Osteoblast (primary cell): ENCODE data around the gene KLHL8. TPM values are rescaled to one million over a fixed set of nuclear protein-coding genes. Genes with fewer than 3 reads are reported as not detected.

Experiments
- DNase-seq: peaks from one replicate; pipeline ENCODE4 v3.0.0; 2011; ENCODE audit warnings: low spot score, mixed read lengths; ENCODE audit not compliant: insufficient read length; ENCODE audit errors: missing footprints
- H2AFZ ChIP-seq: 2 replicates; pipeline ENCODE4 v1.6.0; 2011; ENCODE audit warnings: mild to moderate bottlenecking, low read length
- H3K27ac ChIP-seq: 2 replicates; pipeline ENCODE4 v1.5.1; 2011; ENCODE audit warnings: mild to moderate bottlenecking, low read depth, low read length, moderate library complexity
- H3K27me3 ChIP-seq: 2 replicates; pipeline ENCODE4 v1.6.0; 2012; ENCODE audit warnings: mild to moderate bottlenecking, control low read depth, inconsistent platforms, low read length, moderate library complexity; ENCODE audit not compliant: insufficient read depth
- H3K36me3 ChIP-seq: 2 replicates; pipeline ENCODE4 v1.5.1; 2011; ENCODE audit warnings: mild to moderate bottlenecking, low read length, control low read depth, moderate library complexity; ENCODE audit not compliant: insufficient read depth
- H3K4me1 ChIP-seq: 2 replicates; pipeline ENCODE4 v1.5.1; 2011; ENCODE audit warnings: mild to moderate bottlenecking, low read length, control low read depth, moderate library complexity; ENCODE audit not compliant: insufficient read depth
- H3K4me2 ChIP-seq: 2 replicates; pipeline ENCODE4 v1.6.0; 2011; ENCODE audit warnings: mild to moderate bottlenecking, low read length; ENCODE audit not compliant: insufficient read depth
- H3K4me3 ChIP-seq: fragments of 200-600 bp; sonication (generic); 3 replicates; pipeline ENCODE4 v1.5.1; 2012; ENCODE audit warnings: mild to moderate bottlenecking, low read length, inconsistent platforms; ENCODE audit not compliant: insufficient read depth
- H3K79me2 ChIP-seq: 2 replicates; pipeline ENCODE4 v1.6.0; 2012; ENCODE audit warnings: mild to moderate bottlenecking, low read length, control low read depth, inconsistent platforms; ENCODE audit not compliant: insufficient read depth
- H3K9me3 ChIP-seq: 2 replicates; pipeline ENCODE4 v1.5.1; 2011; ENCODE audit warnings: low read depth, low read length, control low read depth
- H4K20me1 ChIP-seq: 2 replicates; pipeline ENCODE4 v1.6.0; 2012; ENCODE audit warnings: mild to moderate bottlenecking, low read length, control low read depth; ENCODE audit not compliant: insufficient read depth
- total RNA-seq: library from RNA; depleted of rRNA; stranded (reverse); fragments of >200 nt; gene quantifications from 2 replicates; pipeline ENCODE4 v1.2.3, GENCODE V29; 2012
- TF ChIP-seq, protein P1 (sequence below): IDR thresholded peaks from 2 replicates; pipeline ENCODE4 v1.5.1; 2011; ENCODE audit warnings: mild to moderate bottlenecking, low read depth, low read length, moderate library complexity; ENCODE audit errors: extremely low read depth

The KLHL8 gene
- total RNA-seq, 1 donor, result 12.7 TPM

DNA sequence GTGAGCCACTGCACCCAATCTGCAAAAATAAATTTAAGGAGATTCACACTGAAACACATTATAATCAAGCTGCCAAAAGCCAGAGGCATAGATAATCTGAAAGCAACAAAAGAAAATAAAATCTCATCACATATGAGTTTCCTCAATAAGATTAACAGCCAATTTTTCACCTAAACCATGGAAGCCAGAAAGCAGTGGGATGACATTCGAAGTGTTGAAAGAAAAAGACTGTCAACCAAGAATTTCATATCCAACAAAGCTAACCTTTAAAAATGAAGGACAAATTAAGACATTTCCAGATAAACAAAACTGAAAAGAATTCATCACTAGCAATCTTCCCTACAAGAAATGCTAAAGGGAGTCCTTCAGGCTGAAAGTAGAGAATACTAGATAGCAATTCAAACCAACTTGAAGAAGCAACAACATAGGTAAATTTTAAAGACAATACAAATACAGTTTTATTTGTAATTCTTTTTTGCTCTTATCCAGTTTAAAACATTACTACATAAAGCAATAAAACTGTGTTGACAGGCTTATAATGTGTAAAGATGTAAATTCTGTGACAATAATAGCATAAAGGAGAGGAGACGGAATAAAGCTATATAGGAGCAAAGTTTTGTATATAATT, 23.1 kb upstream of the KLHL8 start:
- Histone ChIP-seq H3K4me1 (peaks cover 14% of the 10 kb centered on the region), H3K79me2 (no peaks in the 10 kb centered on the region), H4K20me1 (no peaks in the 10 kb centered on the region), H3K9me3 (peaks cover 3% of the 10 kb centered on the region), H3K4me2 (no peak overlapping the region), H3K4me3 (no peak overlapping the region), H2AFZ (no peak overlapping the region), H3K27me3 (no peaks in the 10 kb centered on the region), H3K36me3 (no peaks in the 10 kb centered on the region), H3K27ac (no peak overlapping the region)
- TF ChIP-seq, protein P1, sequence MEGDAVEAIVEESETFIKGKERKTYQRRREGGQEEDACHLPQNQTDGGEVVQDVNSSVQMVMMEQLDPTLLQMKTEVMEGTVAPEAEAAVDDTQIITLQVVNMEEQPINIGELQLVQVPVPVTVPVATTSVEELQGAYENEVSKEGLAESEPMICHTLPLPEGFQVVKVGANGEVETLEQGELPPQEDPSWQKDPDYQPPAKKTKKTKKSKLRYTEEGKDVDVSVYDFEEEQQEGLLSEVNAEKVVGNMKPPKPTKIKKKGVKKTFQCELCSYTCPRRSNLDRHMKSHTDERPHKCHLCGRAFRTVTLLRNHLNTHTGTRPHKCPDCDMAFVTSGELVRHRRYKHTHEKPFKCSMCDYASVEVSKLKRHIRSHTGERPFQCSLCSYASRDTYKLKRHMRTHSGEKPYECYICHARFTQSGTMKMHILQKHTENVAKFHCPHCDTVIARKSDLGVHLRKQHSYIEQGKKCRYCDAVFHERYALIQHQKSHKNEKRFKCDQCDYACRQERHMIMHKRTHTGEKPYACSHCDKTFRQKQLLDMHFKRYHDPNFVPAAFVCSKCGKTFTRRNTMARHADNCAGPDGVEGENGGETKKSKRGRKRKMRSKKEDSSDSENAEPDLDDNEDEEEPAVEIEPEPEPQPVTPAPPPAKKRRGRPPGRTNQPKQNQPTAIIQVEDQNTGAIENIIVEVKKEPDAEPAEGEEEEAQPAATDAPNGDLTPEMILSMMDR, result no peak
- no peak for DNase-seq

- no peak for DNase-seq
- no peaks in the 10 kb centered on the region for H4K20me1 ChIP-seq
Observed at GRCh38 chr4:87241336-87241735, 20.9 kb upstream of the KLHL8 start.

DNA sequence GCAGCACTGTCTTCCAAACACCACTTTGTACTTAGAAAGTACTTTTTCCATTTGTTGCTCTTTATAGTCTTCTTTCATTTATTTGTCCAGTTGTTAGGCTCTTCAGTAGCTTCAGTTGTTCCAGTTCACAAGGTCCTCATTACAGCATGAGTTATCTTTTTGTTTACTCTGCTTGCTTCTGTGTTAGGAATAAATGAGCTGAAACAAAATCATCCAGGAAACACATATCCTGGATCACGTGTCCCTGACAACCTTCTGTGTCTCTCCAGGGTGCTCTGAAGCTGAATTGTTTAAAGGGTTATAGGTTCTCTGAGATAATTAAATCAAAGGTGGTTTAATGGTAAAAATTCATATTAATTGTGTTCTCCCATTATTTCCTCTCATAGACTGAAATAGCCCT, 19.9 kb upstream of the KLHL8 start:
- DNase-seq, result peak; percentile 43
- Histone ChIP-seq H3K27me3 (no peaks in the 10 kb centered on the region), H3K4me3 (no peak overlapping the region), H3K36me3 (no peaks in the 10 kb centered on the region), H3K79me2 (no peaks in the 10 kb centered on the region), H4K20me1 (no peaks in the 10 kb centered on the region), H3K4me1 (peaks cover 17% of the 10 kb centered on the region), H2AFZ (peak overlapping the region; percentile 74), H3K9me3 (peaks cover 3% of the 10 kb centered on the region), H3K27ac (no peak overlapping the region), H3K4me2 (no peak overlapping the region)
- TF ChIP-seq, protein P1, result no peak

More at GRCh38 chr4:87241336-87241735, 20.9 kb upstream of the KLHL8 start:
- peaks cover 14% of the 10 kb centered on the region for H3K4me1 ChIP-seq
- TF ChIP-seq, protein P1, result no peak
- no peak overlapping the region for H2AFZ ChIP-seq
- no peak overlapping the region for H3K27ac ChIP-seq
- no peaks in the 10 kb centered on the region for H3K27me3 ChIP-seq
- H3K4me2 ChIP-seq, result no peak overlapping the region
- H3K4me3 ChIP-seq, result no peak overlapping the region
- H3K79me2 ChIP-seq, result no peaks in the 10 kb centered on the region
- H3K36me3 ChIP-seq, result no peaks in the 10 kb centered on the region
- H3K9me3 ChIP-seq, result peaks cover 3% of the 10 kb centered on the region

- Histone ChIP-seq H4K20me1 (no peaks in the 10 kb centered on the region), H3K27me3 (no peaks in the 10 kb centered on the region), H3K79me2 (no peaks in the 10 kb centered on the region), H3K9me3 (peaks cover 3% of the 10 kb centered on the region), H3K4me1 (peaks cover 20% of the 10 kb centered on the region), H3K36me3 (no peaks in the 10 kb centered on the region), H3K4me3 (no peak overlapping the region), H3K27ac (no peak overlapping the region), H3K4me2 (no peak overlapping the region), H2AFZ (peak overlapping the region; percentile 74)
- DNase-seq, result no peak
- TF ChIP-seq, protein P1, result no peak
Observed at GRCh38 chr4:87239821-87240220, 19.4 kb upstream of the KLHL8 start.
